ENCODE data around the gene OR10V1.

The OR10V1 gene, protein sequence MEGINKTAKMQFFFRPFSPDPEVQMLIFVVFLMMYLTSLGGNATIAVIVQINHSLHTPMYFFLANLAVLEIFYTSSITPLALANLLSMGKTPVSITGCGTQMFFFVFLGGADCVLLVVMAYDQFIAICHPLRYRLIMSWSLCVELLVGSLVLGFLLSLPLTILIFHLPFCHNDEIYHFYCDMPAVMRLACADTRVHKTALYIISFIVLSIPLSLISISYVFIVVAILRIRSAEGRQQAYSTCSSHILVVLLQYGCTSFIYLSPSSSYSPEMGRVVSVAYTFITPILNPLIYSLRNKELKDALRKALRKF

DNA sequence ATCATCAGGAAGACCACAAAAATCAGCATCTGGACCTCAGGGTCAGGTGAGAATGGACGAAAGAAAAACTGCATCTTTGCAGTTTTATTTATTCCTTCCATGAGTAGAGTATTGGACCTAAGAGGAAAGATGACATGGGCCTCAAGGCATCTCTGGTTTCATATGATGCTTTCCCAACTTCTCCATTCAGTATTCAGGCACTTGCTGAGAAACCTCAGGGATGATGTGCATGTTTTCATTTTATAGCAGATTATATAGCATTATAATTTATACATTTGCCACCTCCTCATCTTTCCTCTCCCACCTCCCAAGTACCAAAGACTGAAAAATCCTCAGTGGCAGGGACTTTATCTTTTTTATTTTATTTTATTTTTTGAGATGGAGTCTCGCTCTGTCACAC lies at the start of gene OR10V1:
Gene OR10V1 (minus strand): TSS at position 101 of the 400 bp plus-strand sequence. CDS start 0 bp downstream, at position 101.
- no peak for DNase-seq

DNA sequence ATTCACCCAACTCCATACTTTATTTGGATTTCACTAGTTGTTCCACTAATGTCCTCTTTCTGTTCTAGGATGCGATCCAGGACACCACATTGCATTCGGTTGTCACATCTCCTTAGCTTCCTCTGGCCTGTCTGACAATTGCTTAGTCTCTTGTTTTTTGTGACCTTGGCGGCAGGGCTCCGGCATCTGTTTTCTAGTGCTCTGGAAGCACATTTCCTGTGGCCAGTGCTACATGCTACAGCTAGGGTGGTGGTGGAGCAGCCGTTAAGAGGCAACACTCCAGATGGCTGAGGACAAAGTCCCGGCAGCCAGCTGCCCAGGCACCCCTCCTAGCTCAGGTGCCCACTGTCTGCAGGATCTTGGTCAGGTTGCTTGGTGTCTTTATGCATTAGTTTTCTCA lies 48.3 kb upstream of the OR10V1 start:
- no peak for DNase-seq

DNA sequence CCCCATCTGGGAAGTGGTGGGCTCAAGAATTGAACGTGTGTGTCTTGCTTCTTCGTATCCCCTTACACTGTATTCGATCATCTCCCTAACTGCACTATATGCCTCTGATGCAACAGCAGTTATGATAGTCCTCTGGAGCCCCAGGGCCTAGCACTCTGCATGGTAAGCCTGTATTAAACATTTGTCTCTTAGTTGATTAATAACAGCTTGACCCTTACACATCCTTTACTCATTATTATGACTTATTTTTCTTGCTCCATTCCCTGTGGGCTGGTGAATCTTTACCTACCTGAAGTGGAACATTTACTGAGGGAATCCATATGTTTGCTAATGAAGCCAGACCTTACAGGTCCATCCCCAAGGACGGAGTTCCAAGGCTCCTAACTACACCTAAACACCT lies 47.1 kb upstream of the OR10V1 start:
- no peak for DNase-seq

DNA sequence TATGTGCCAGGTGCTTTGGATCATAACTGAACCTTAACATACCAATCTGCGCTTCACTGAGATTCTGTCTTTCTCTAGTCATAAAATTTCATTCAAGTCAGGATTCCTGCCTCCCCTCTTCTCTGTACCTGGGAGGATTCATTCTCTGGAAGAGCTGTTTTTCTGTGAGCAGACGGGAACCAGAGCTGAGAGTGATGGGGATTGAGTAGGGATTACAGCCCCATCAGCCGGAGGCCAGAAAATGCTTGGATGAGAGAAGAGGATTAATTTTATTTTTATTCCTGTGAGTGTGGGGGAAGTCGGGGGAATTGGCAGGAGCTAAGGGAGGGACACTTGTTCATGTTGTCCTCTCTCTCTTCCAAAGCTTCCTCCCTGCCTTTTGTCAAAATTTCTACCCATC lies 46.3 kb upstream of the OR10V1 start:
- DNase-seq, result no peak

DNA sequence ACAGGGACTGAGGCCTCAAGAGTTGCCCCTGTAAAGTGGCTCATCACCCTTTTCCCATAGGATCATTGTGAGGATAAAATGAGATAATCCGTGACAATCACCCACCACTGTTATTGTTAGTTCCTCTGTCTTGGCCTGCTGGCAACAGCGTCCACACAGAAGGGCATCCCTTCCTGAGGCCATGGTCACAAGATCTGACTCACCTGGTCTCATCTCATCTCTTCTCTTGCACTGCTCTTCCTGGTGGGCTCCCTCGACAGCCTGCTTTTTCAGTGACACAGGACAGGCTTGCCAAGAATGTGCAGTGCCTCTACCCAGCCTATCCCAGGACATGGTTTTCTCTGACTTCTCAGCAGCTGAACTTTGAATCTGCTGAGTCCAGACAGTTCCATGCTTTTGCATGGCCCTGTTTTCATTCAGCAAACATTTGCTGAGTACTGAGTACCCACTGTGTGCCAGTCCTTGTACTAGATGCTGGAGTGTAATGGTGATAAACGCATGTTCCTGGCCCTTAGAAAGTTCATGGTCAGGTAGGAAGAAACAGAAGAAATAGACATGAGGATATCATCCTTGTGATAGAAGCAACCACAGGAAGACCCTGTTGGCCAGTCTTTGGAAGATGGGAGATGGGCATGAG lies 44.9 kb upstream of the OR10V1 start:
- no peak for DNase-seq

DNA sequence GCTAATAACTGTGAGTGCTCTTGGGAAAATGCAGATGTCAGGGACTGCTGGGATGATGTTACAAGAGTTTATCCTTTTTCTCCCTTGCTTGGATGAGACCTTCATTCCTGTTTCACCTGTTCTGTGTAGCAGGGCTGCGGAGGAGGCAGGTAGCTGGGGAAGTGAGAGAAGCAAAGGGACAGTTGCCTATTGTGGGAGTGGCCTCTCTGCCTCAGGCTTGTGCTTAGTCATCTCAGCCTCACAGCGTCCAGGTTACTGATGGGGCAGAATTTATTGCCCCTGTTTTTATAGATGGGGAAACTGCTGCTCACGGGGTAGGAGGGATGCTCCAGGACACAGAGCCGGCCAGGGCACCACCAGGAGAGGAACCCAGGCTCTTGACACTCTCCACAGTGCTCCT lies 43.2 kb upstream of the OR10V1 start:
- DNase-seq, result no peak

DNA sequence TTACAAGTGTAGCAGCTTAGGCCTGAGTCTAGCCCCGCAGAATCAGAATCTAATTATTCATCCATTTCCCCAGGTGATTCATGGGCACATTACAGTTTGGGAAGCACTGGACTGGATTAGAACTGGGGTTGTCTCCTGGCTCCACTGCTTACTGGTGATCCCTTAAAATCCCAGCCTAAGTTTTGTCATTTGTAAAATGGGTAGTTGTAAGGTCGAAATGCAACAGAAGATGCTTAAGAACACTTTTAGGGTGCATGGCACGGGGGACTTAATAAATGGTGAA lies 42.9 kb upstream of the OR10V1 start:
- no peak for DNase-seq

DNA sequence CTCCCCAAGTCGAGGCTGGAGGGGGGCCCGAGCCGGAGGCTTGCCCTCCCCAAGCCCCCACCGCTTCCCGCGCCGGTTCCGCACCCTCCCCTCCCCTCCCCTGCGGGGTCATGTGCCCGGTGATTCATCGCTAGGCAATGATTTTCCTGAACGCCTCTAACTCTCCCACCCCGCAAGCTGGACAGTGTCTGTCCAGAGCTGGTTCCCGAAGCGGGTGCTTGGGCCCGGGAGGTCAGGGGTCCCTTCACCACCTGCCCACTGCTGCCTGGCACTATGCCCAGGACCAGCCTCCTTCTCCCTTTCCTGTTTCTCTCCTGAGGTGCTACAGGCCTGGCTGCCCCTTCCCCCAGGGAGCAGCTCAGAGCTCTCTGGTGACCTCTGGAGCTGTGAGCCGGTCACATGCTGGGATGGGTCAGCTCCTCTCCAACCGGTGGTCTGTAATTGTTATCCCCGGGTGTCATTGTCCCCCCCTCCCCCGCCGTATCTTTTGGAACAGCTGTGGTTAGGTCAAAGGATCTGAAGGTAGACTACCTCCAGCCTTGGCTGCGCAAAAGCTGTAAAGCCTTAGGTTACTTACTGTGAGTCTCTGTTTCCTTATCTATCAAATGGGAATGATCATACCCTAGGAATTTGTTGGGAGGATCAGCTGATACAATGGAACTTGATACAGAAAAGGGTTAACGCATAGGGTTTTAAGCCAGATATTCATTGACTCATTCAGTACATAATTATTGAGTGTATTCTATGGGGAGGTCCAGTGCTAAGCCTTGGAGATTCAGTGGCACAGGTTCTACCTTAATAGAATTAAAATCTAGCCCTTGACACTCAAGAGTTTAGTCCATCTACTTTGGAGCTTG lies 42.3 kb upstream of the OR10V1 start:
- peak; percentile 48 for DNase-seq

DNA sequence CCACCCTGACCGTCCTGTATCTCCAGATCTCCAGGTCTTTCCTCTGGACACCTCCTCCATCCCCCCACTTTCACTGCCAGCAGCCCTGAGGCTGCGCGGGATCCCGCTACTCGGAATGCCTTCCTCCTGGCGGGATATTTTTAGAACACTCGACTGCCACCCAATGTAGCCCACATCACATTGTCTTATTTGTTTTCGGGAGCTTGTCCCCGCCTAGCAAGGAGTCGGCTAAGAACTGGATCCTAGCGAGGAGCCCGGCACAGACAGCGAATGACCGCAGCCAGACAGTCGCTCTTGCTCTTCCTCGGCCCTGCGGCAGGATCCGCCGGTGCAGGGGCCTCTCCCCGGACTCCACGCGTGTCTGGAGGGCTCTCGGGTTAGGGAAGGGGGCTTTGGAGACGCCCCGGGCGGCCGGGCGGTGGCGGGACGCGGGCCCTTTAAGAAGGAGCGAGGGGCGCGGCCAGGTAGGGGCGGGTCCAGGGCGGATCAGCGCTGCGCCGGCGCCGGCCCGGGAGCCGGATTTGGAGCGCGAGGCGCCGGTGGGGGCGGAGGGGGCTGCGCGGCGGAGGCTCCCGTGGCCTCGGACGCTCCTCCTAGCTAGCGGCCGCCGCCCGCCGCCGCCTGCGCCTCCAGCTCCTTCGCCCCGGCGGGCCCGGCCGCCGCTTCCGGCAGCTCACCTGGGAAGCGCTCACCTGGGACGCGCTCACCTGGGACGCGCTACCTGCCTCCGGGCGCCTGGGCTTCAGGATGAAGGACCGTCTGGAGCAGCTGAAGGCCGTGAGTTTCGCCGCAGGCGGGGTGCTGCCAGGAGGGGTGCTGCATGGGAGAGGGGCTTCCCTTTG lies 41.4 kb upstream of the OR10V1 start, which contains the start of gene STX3:
Gene STX3 (plus strand): TSS at position 518 of the 842 bp plus-strand sequence. CDS start 230 bp downstream, at position 748.
- peak; percentile 77 for DNase-seq

DNA sequence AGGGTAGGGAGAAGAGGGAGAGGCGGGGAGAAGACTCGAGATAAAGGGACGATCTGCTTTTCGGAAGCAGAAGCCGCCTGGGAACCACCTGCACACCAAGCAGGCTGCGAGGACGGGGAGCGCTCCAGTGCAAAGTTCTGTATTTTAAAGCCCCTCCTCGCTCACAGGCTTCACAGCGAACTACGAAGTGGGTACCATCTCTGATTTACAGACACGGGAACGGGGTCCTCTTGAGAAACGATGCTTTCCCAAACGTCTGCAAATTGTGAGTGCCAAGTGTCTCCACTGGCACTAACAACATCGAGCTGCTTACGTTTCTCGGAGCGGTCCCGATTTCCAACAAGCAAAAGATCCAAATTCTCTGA lies 40.8 kb upstream of the OR10V1 start:
- DNase-seq, result peak; percentile 25

DNA sequence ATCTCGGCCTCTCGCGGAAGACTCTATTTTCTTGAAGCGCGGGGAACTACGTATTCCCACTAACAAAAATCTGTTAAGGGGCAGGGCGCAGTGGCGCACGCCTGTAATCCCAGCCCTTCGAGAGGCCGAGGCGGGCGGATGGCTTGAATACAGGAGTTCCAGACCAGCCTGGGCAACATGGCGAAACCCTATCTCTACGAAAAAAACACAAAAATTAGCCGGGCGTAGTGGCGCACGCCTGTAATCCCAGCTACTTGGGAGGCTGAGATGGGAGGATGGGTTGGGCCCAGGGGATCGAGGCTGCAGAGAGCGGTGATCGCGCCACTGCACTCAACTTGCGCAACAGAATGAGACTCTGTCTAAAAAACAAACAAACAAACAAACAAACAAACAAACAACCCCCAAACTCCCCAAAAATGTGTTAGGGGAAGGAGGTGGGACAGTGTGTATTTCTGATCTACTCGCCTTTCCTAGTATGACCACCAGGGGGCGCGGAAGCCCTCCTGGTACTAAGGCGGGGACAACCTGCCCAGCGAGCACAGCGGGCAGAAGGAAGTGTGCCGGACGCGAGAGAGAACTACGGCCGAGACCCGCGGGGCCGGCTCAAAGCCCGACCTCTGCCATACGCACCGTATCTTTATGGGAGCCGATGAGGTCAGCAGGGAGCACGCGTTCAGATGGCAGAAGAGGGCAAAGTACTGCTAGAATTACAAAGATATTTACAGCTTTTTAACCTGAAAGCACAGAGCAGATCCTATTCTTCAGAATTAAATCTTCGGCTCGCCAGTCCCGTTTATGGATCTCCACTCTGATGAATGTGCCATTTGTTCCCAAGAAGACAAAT lies 40.2 kb upstream of the OR10V1 start:
- DNase-seq, result peak; percentile 81

DNA sequence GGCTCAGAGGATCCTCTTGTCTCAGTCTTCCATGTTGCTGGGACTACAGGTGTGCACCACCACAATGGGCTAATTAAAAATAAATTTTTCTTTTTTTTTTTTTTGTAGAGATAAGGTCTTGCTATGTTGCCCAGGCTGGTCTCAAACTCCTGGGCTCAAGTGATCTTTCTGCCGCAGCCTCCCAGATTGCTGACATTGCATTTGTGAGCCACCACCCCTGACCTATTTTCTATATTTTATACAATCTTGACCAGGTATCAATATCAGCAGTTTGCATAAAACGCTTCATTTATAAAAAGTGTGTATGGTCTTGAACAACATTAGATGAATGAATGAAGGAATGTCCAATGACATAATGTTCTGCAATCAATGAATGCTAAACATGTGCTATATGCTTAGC lies 32.5 kb upstream of the OR10V1 start:
- DNase-seq, result no peak

DNA sequence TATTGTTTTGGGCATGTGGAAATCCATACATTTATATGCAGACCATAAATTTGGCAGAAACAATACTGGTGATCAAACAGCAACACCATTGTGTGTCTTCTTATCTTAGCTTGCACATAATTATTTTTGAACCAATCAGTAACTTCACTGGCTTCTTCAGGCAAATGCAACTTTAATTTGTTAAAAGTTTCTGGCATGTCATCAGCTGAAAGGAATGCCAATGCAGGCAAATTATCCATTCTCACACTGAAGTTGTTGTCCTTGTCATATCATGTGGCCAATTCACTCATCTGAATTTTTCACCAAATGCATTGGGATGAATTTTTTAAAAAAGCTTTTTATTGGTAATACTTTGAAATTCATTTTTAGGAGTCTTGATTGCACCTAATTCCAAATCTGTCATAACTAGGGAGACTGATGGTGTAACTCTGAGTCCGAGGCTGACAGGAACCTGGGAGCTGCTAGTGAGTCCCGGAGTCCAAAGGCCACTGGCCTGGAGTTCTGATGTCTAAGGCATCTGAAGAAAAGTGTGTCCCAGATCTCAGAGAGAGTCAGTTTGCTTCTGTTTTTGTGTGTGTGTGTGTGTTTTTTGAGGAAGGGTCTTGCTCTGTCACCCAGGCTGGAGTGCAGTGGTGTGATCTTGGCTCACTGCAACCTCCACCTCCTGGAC lies 17.4 kb upstream of the OR10V1 start:
- no peak for DNase-seq

DNA sequence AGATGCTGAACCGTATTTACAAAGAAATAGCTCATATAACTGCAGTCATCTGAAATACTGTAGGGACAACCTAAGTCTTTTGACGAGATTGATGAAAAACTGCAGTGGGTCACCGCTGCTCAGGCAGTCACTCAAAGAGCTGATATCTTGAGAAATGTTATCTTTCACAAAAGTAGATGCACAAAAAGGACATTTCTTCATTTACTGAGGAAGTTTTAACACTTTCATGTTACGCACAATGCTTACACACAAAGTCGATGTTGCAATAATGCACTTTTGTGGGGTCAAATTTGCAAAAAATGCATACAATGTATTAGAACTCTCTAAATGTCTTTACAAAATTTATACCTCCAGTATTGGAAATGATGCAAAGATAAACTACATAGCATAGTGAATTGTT lies 16.2 kb upstream of the OR10V1 start:
- no peak for DNase-seq

DNA sequence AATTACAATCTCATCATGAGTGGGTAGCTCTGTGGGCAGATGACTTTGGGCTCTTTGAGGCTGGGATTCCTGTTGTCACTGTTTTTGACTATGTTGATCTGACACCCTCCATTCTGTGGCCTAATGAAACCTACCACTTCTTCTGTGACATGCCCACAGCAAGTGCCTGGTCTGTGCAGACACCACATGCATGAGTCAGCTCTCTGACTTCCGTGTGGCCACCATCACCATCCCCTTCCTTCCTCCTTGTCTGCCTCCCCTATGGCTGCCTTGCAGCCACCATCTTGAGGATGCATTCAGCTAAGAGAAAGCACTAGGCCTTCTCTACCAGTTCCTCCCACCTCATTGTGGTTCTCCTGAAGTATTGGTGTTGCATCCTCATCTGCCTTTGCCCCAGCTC lies 15.3 kb upstream of the OR10V1 start:
- no peak for DNase-seq

DNA sequence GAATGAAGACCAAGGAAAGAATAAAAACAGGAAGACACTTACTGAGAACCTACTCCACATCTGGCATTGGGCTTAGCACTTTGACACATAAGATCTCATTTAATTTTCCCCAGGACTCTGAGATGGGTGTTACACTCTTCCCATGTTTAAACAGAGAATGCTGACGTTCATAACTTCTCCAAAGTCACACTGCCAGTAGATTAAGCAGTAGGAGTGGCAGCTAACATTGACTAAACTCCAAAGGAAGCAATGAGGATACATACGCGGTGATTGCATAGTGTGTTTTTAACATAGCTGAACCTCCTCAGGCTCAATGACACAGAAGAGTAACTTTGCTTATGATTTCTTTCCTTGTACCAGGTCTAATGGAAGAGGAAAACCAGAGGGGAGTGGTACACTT lies 14.5 kb upstream of the OR10V1 start:
- DNase-seq, result no peak

DNA sequence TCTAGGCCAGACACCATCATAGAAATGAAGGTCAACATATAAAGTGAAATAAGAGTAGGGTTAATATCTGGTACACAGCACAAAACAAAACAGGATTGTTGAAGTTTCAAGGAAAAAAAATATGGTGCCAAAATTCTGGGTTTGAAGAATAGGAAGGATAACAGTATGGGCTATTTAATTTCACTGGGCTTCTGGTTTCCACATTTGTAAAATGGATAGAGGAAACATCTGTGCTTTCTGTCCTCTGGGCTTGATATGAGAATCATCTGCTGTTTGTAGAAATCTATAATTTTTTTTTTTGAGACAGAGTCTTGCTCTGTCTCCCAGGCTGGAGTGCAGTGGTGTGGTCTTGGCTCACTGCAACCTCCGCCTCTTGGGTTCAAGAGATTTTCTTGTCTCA lies 13.8 kb upstream of the OR10V1 start:
- DNase-seq, result no peak

DNA sequence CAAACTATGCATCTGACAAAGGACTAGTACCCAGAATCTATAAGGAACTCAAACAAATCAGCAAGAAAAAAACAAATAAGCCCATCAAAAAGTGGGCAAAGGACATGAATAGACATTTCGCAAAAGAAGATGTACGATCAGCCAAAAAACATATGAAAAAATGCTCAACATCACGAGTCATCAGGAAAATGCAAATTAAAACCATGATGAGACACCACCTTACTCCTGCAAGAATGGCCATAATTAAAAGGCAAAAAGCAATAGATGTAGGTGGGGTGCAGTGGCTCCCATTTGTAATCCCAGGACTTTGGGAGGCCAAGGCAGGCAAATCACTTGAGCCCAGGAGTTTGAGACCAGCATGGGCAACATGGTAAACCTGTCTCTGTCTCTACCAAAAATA lies 10.4 kb upstream of the OR10V1 start:
- no peak for DNase-seq

DNA sequence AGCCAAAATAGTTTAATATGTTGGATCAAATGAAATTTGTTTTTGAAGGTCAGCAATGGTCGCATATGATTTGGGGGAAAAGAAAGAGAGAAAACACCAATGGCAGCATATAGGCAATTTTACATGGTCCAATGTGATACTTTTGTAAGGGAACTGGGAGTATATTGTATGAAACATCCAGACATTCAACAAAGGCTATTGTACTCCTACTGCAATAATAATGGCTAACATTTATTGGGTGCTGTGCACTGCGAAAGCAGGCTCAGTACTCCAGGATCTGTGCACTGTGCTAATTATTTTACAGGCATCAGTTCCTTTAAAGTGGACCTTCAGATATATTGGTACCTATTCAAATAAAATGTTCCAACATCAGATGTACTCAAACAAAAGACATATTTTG lies 5.9 kb upstream of the OR10V1 start:
- no peak for DNase-seq

DNA sequence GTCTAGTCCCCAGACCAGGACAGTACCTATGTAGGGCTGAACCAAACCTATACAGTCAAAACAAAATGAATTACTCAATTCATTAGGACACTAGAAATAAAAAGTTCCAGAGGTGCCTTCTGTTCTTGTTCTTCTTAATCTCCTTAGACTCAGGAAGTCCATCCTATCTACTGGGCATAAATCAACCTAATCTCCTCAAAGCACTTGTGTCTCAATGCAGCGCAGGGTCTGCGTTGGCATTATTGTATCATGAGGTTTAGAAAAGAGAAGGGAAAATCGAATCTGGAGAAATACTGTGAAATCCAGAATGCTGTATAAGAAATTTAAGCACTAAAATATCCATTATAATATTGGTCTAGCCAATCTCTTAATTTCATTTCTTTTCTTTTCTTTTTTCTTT lies 2.4 kb upstream of the OR10V1 start:
- DNase-seq, result no peak

DNA sequence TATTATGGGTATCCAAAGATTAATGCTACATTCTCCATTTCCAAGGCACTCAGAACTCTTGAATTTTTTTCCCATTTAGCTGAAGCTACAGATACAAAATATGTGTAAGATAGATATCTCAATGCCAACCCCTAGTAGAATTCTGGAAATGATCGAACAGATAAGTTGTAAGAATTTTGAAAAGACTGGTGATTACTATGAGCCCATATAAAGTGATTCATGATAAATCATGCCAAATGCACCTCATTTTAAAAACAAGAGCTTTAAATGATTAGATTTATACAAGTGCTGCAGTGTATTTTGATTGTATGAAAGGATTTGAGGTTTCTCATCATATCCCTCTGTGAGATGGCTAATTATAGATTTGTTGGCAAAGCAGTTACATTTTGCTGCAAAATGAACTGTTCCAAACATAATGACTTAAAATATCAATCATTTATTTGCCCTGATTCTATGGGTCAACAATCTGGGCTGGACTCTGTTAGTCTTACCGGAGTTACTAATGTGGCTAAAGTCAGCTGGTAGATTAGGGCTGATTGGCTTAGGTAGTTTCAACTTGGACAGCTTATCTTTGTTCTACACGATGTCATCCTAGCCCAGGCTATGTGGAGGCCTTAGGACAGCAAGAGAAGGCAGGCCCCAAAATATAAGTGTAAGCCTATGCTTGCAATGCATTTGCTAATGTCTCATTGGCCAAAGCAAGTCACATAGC lies 3.4 kb downstream of the OR10V1 start:
- no peak for DNase-seq
